BE2C (cell line): Measurements from ENCODE around the gene AGXT.

ENCODE experiments used
- DNase-seq: peaks from one replicate; pipeline ENCODE4 v3.0.0-alpha.2; 2020
- H3K27me3 ChIP-seq: fragments of 250-450 bp; sonication (Bioruptor Pico); 2 replicates; pipeline ENCODE4 v1.5.1; 2020; ENCODE audit warnings: mild to moderate bottlenecking
- H3K36me3 ChIP-seq: fragments of 250-450 bp; sonication (Bioruptor Pico); 2 replicates; pipeline ENCODE4 v1.5.1; 2020; ENCODE audit warnings: mild to moderate bottlenecking
- H3K4me1 ChIP-seq: fragments of 250-450 bp; sonication (Bioruptor Pico); 2 replicates; pipeline ENCODE4 v1.5.1; 2020
- H3K4me3 ChIP-seq: 2 replicates; pipeline ENCODE4 v1.5.1; 2011; ENCODE audit warnings: low read depth, low read length
- H3K9me3 ChIP-seq: fragments of 250-450 bp; sonication (Bioruptor Pico); 2 replicates; pipeline ENCODE4 v1.5.1; 2020
- CTCF ChIP-seq: IDR thresholded peaks from 2 replicates; pipeline ENCODE4 v1.5.1; 2012; ENCODE audit warnings: mild to moderate bottlenecking, low read depth, low read length

The AGXT gene

GRCh38 chr2:240832921-240833494 lies 35.6 kb upstream of the AGXT start:
- Histone ChIP-seq H3K4me1 (peaks cover 6% of the 10 kb centered on the region), H3K4me3 (no peak overlapping the region), H3K27me3 (no peaks in the 10 kb centered on the region; the same call in 1 of the 2 replicates), H3K36me3 (no peaks in the 10 kb centered on the region), H3K9me3 (no peaks in the 10 kb centered on the region)
- no peak for DNase-seq
- TF ChIP-seq CTCF = no peak

- Histone ChIP-seq H3K4me1 (peaks cover 6% of the 10 kb centered on the region), H3K4me3 (no peak overlapping the region), H3K9me3 (no peaks in the 10 kb centered on the region), H3K27me3 (no peaks in the 10 kb centered on the region; the same call in 1 of the 2 replicates), H3K36me3 (no peaks in the 10 kb centered on the region)
- TF ChIP-seq CTCF = no peak
- DNase-seq = no peak
These were observed 34.8 kb upstream of the AGXT start for GRCh38 chr2:240833724-240834285.

GRCh38 chr2:240834377-240834975 lies 34.1 kb upstream of the AGXT start:
- Histone ChIP-seq H3K9me3 (no peaks in the 10 kb centered on the region), H3K4me1 (peaks cover 6% of the 10 kb centered on the region), H3K36me3 (no peaks in the 10 kb centered on the region), H3K27me3 (no peaks in the 10 kb centered on the region), H3K4me3 (no peak overlapping the region)
- no peak for DNase-seq
- TF ChIP-seq CTCF = no peak

GRCh38 chr2:240835528-240835927 lies 33.1 kb upstream of the AGXT start:
- H3K4me1 ChIP-seq = peaks cover 12% of the 10 kb centered on the region
- DNase-seq = no peak
- no peaks in the 10 kb centered on the region for H3K9me3 ChIP-seq
- no peak for TF ChIP-seq CTCF
- no peaks in the 10 kb centered on the region for H3K27me3 ChIP-seq
- no peaks in the 10 kb centered on the region for H3K36me3 ChIP-seq
- H3K4me3 ChIP-seq = no peak overlapping the region

GRCh38 chr2:240836781-240837467 lies 31.7 kb upstream of the AGXT start:
- Histone ChIP-seq H3K9me3 (no peaks in the 10 kb centered on the region), H3K27me3 (no peaks in the 10 kb centered on the region), H3K4me1 (peaks cover 12% of the 10 kb centered on the region), H3K36me3 (no peaks in the 10 kb centered on the region), H3K4me3 (no peak overlapping the region)
- TF ChIP-seq CTCF = no peak
- DNase-seq = peak; percentile 76

- H3K27me3 ChIP-seq = no peaks in the 10 kb centered on the region
- H3K36me3 ChIP-seq = no peaks in the 10 kb centered on the region
- H3K9me3 ChIP-seq = no peaks in the 10 kb centered on the region
- no peak overlapping the region for H3K4me3 ChIP-seq
- H3K4me1 ChIP-seq = peaks cover 10% of the 10 kb centered on the region
- DNase-seq = no peak
- TF ChIP-seq CTCF = no peak
These were observed 31.0 kb upstream of the AGXT start for GRCh38 chr2:240837621-240838020.
